ENCODE measurements around the gene TTC13. TPM values are rescaled to one million over a fixed set of nuclear protein-coding genes. Genes with fewer than 3 reads are reported as not detected.

The TTC13 gene
- total and polyA plus RNA-seq, 2 of the 13 experiments (the other 11 are each of a cell fraction or from before 2014, with no cell fraction given): 5.8 to 15.9 TPM

DNA sequence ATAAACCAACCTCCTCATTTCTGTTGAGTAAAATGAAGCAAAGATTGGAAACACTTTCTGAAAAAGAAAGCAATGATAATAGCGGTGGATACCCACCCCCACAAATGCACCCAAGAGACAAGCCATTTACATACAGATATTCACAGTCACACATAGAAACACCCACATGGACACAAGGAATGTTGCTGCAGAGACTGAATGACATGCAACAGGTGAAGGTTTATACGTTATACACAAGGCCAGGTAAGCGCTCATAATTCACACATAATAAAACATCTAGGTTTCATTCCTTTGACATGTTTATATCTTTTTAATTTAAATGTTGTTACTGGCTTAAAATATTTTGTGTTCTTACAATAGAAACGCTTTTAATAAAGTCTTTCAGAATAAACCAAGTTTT, 21.5 kb upstream of the TTC13 start:
- Histone ChIP-seq H3K9me3 (ENCODE audit: low read length) (peaks cover 8% of the 10 kb centered on the region), H3K4me1 (ENCODE audit: insufficient read depth, low read length) (no peaks in the 10 kb centered on the region), H3K4me3 (replicated peaks in 1 of 3; ENCODE audit: insufficient read depth in 1 of 3, low read depth in 2 of 3, low read length in 3 of 3) (no peak overlapping the region), H3K9ac (ENCODE audit: insufficient read depth, low read depth, low read length) (no peak overlapping the region), H3K27me3 (ENCODE audit: control insufficient read depth in 1 of 2, insufficient read depth in 2 of 2, low read length in 2 of 2) (no peaks in the 10 kb centered on the region), H3K27ac (ENCODE audit: extremely low read length, insufficient read depth, low read length) (no peak overlapping the region), H3K4me2 (ENCODE audit: low read depth, low read length) (no peak overlapping the region), H4K20me1 (ENCODE audit: insufficient read depth, low read length) (no peaks in the 10 kb centered on the region), H3K79me2 (ENCODE audit: insufficient read depth, low read length) (no peaks in the 10 kb centered on the region), H2AFZ (ENCODE audit: low read length) (no peak overlapping the region), H3K36me3 (replicated peaks in 1 of 2; ENCODE audit: control insufficient read depth in 1 of 2, insufficient read depth in 2 of 2, low read length in 2 of 2) (peaks cover 12 to 45% of the 10 kb centered on the region in 2 experiments; a peak in 4 of 5 replicates)
- no peak for ATAC-seq
- POLR2A ChIA-PET: interaction anchor here (0.6 kb wide), 1 partner anchor 109 kb away, joined by 3 read pairs; no protein-coding TSS in a partner anchor
- intact Hi-C loops (cut with micrococcal nuclease; ENCODE audit: unreplicated experiment): no loop called here
- CTCF ChIA-PET (ENCODE audit: low intra/inter-chr PET ratio, low total read pairs): no interaction called here
- in situ Hi-C loops (cut with HindIII; ENCODE audit: extremely low pct_ligation_motif_present, low pct_unique_long_range_greater_than_20kb): no loop called here
- BruUV-seq (replicated peaks): no TSS peak
- 96% methylated on average over 4 of the region's 4 CpGs for WGBS (ENCODE audit: low lambda C conversion rate)
- no peak for DNase-seq (ENCODE audit: low spot score)
- TF ChIP-seq SP5 (CRISPR knock-in tag; IDR thresholded peaks at IDR 0.05; ENCODE audit: borderline replicate concordance, low read depth): no peak
- TF ChIP-seq MZF1 (CRISPR knock-in tag; IDR thresholded peaks at IDR 0.05; ENCODE audit: borderline replicate concordance): no peak
- no peak for TF ChIP-seq MAFF (IDR thresholded peaks at IDR 0.05; ENCODE audit: low read depth, low read length)
- TF ChIP-seq REPIN1 (CRISPR knock-in tag; IDR thresholded peaks at IDR 0.05; ENCODE audit: borderline replicate concordance, low read depth): no peak
- no peak for TF ChIP-seq HOXA9 (CRISPR knock-in tag; IDR thresholded peaks at IDR 0.05; ENCODE audit: borderline replicate concordance)
- TF ChIP-seq KAT2B (IDR thresholded peaks at IDR 0.05; ENCODE audit: borderline replicate concordance, low read depth, low read length): no peak
- no peak for TF ChIP-seq ZBTB20 (CRISPR knock-in tag; IDR thresholded peaks at IDR 0.05; ENCODE audit: borderline replicate concordance, low read depth)
- no peak for TF ChIP-seq ZNF263 (CRISPR knock-in tag; IDR thresholded peaks at IDR 0.05)
- FAIRE-seq: no peak

DNA sequence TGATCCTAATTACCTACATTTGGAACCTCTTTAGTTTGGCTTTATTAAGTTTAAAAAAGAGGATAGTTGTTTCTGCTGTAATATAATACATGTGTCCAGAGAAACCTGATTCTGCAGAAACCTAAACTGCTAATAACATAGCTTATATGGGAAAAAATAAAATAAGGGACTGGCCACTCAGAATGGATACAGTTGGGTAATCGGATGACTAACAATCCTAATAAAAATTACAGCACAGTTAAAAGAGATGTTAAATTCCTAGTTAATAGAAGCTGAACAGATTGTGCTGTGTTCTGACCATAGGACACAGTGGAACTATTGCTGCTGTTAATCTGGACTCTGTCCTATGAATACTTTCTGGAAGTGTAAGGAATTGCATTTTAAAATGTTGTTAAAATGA, 16.2 kb upstream of the TTC13 start:
- BruUV-seq (replicated peaks): no TSS peak
- Histone ChIP-seq H3K27ac (ENCODE audit: extremely low read length, insufficient read depth, low read length) (no peak overlapping the region), H3K27me3 (ENCODE audit: control insufficient read depth in 1 of 2, insufficient read depth in 2 of 2, low read length in 2 of 2) (no peaks in the 10 kb centered on the region), H3K4me3 (replicated peaks in 1 of 3; ENCODE audit: insufficient read depth in 1 of 3, low read depth in 2 of 3, low read length in 3 of 3) (no peak overlapping the region), H3K9me3 (ENCODE audit: low read length) (no peaks in the 10 kb centered on the region), H3K9ac (ENCODE audit: insufficient read depth, low read depth, low read length) (no peak overlapping the region), H3K79me2 (ENCODE audit: insufficient read depth, low read length) (no peaks in the 10 kb centered on the region), H4K20me1 (ENCODE audit: insufficient read depth, low read length) (no peaks in the 10 kb centered on the region), H3K4me1 (ENCODE audit: insufficient read depth, low read length) (no peaks in the 10 kb centered on the region), H2AFZ (ENCODE audit: low read length) (no peak overlapping the region), H3K36me3 (replicated peaks in 1 of 2; ENCODE audit: control insufficient read depth in 1 of 2, insufficient read depth in 2 of 2, low read length in 2 of 2) (peaks cover 14 to 39% of the 10 kb centered on the region in 2 experiments; a peak in 4 of 5 replicates), H3K4me2 (ENCODE audit: low read depth, low read length) (no peak overlapping the region)
- intact Hi-C loops (cut with micrococcal nuclease; ENCODE audit: unreplicated experiment) (no loop called here), in situ Hi-C loops (cut with HindIII; ENCODE audit: extremely low pct_ligation_motif_present, low pct_unique_long_range_greater_than_20kb) (no loop called here)
- TF ChIP-seq, protein P1, sequence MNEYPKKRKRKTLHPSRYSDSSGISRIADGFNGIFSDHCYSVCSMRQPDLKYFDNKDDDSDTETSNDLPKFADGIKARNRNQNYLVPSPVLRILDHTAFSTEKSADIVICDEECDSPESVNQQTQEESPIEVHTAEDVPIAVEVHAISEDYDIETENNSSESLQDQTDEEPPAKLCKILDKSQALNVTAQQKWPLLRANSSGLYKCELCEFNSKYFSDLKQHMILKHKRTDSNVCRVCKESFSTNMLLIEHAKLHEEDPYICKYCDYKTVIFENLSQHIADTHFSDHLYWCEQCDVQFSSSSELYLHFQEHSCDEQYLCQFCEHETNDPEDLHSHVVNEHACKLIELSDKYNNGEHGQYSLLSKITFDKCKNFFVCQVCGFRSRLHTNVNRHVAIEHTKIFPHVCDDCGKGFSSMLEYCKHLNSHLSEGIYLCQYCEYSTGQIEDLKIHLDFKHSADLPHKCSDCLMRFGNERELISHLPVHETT (CRISPR knock-in tag; conservative IDR thresholded peaks at IDR 0.05): no peak
- TF ChIP-seq ZNF629 (CRISPR knock-in tag; conservative IDR thresholded peaks at IDR 0.05): no peak
- ChIA-PET CTCF (ENCODE audit: low intra/inter-chr PET ratio, low total read pairs) (no interaction called here), POLR2A (no interaction called here)
- ATAC-seq: no peak
- FAIRE-seq: no peak
- 94% methylated on average over 1 of the region's 1 CpG for WGBS (ENCODE audit: low lambda C conversion rate)
- DNase-seq (ENCODE audit: low spot score): no peak
